HepG2 (cell line): ENCODE measurements around the gene PSMB10. TPM values are rescaled to one million over a fixed set of nuclear protein-coding genes. Genes with fewer than 3 reads are reported as not detected.

ENCODE experiments used
- CHD4 ChIP-seq: fragments of 200-600 bp; sonication (generic); IDR thresholded peaks from 2 replicates; pipeline ENCODE4 v1.7.0; 2017; ENCODE audit warnings: mild to moderate bottlenecking, low read length, borderline replicate concordance
- DMAP1 ChIP-seq: IDR thresholded peaks from 2 replicates; pipeline ENCODE4 v1.6.1; 2016
- DNMT1 ChIP-seq: sonication (generic); formaldehyde crosslinking; IDR thresholded peaks from 2 replicates; pipeline ENCODE4 v1.5.1; 2020; ENCODE audit warnings: mild to moderate bottlenecking, missing genetic modification reagents
- ELF1 ChIP-seq: sonication (generic); formaldehyde crosslinking; IDR thresholded peaks from 2 replicates; pipeline ENCODE4 v1.4.0; 2020; ENCODE audit warnings: missing genetic modification reagents
- HDAC2 ChIP-seq: sonication (generic); formaldehyde crosslinking; IDR thresholded peaks from 2 replicates; pipeline ENCODE4 v1.4.0; 2020; ENCODE audit warnings: missing genetic modification reagents
- HMG20B ChIP-seq: conservative IDR thresholded peaks from 2 replicates; pipeline ENCODE4 v1.6.1; 2016; ENCODE audit warnings: missing genetic modification reagents, missing compliant biosample characterization
- HOXA3 ChIP-seq: sonication (generic); formaldehyde crosslinking; IDR thresholded peaks from 2 replicates; pipeline ENCODE4 v1.5.0; 2020; ENCODE audit warnings: missing genetic modification reagents
- JUND ChIP-seq: sonication (generic); formaldehyde crosslinking; IDR thresholded peaks from 2 replicates; pipeline ENCODE4 v1.8.0; 2022; ENCODE audit warnings: mild to moderate bottlenecking, missing genetic modification reagents
- POGZ ChIP-seq: sonication (generic); formaldehyde crosslinking; IDR thresholded peaks from 2 replicates; pipeline ENCODE4 v1.4.0; 2020; ENCODE audit warnings: mild to moderate bottlenecking, missing genetic modification reagents
- RNF2 ChIP-seq: fragments of 450-650 bp; conservative IDR thresholded peaks from 2 replicates; pipeline ENCODE4 v1.6.1; 2016; ENCODE audit warnings: low read depth
- ZBTB3 ChIP-seq: sonication (generic); formaldehyde crosslinking; IDR thresholded peaks from 2 replicates; pipeline ENCODE4 v1.4.0; 2020; ENCODE audit warnings: low read depth, mild to moderate bottlenecking, moderate library complexity, missing genetic modification reagents, borderline replicate concordance
- ZFP36 ChIP-seq: fragments of 150-350 bp; IDR thresholded peaks from 2 replicates; pipeline ENCODE4 v1.6.1; 2018; ENCODE audit warnings: borderline replicate concordance, low read length, low read depth; ENCODE audit not compliant: partially characterized antibody
- ZNF317 ChIP-seq: sonication (generic); formaldehyde crosslinking; IDR thresholded peaks from 2 replicates; pipeline ENCODE4 v1.5.0; 2020; ENCODE audit warnings: mild to moderate bottlenecking, missing genetic modification reagents
- ZNF589 ChIP-seq: sonication (generic); formaldehyde crosslinking; conservative IDR thresholded peaks from 2 replicates; pipeline ENCODE4 v1.8.0; 2022; ENCODE audit warnings: mild to moderate bottlenecking, moderate library complexity, missing genetic modification reagents
- ZNF616 ChIP-seq: sonication (generic); formaldehyde crosslinking; IDR thresholded peaks from 2 replicates; pipeline ENCODE4 v1.5.0; 2020; ENCODE audit warnings: low read depth, mild to moderate bottlenecking, missing genetic modification reagents
- polyA plus RNA-seq, 8 experiments: library from polyadenylated mRNA; depleted of rRNA in 3 of 8; stranded (reverse) in 7 of 8; unstranded in 1 of 8; fragments of >200 nt; fragmentation: Illumina TruSeq in 4 of 8; extraction: Trizol in 4 of 8; gene quantifications; 2 replicates each; pipeline versions ENCODE4 v1.2.1 to v1.2.3, GENCODE V29; 2011 to 2016; ENCODE audit warnings: low read depth in 4 of 8, missing spikeins in 1 of 8, mixed read lengths in 1 of 8; ENCODE audit not compliant: insufficient read depth in 1 of 8
- total RNA-seq, 5 experiments: library from RNA; depleted of rRNA; stranded (reverse); fragments of >200 nt; fragmentation: Illumina TruSeq; extraction: Trizol; gene quantifications; 2 replicates each; pipeline ENCODE4 v1.2.3, GENCODE V29; 2016; ENCODE audit warnings: low read depth in 1 of 5
- TF ChIP-seq, protein P1 (sequence below): IDR thresholded peaks from 2 replicates; pipeline ENCODE4 v1.6.1; 2016; ENCODE audit warnings: low read depth, missing genetic modification reagents, missing compliant biosample characterization
- TF ChIP-seq, protein P2 (sequence below): sonication (generic); formaldehyde crosslinking; IDR thresholded peaks from 2 replicates; pipeline ENCODE4 v1.5.1; 2020; ENCODE audit warnings: missing genetic modification reagents, mild to moderate bottlenecking, borderline replicate concordance
- TF ChIP-seq, protein P3 (sequence below): sonication (generic); formaldehyde crosslinking; IDR thresholded peaks from 2 replicates; pipeline ENCODE4 v1.5.0; 2020; ENCODE audit warnings: mild to moderate bottlenecking, missing genetic modification reagents

The PSMB10 gene
- total and polyA plus RNA-seq, 2 of the 13 experiments (the other 11 are each of a cell fraction or from before 2014, with no cell fraction given): 12.7 to 65.9 TPM

DNA sequence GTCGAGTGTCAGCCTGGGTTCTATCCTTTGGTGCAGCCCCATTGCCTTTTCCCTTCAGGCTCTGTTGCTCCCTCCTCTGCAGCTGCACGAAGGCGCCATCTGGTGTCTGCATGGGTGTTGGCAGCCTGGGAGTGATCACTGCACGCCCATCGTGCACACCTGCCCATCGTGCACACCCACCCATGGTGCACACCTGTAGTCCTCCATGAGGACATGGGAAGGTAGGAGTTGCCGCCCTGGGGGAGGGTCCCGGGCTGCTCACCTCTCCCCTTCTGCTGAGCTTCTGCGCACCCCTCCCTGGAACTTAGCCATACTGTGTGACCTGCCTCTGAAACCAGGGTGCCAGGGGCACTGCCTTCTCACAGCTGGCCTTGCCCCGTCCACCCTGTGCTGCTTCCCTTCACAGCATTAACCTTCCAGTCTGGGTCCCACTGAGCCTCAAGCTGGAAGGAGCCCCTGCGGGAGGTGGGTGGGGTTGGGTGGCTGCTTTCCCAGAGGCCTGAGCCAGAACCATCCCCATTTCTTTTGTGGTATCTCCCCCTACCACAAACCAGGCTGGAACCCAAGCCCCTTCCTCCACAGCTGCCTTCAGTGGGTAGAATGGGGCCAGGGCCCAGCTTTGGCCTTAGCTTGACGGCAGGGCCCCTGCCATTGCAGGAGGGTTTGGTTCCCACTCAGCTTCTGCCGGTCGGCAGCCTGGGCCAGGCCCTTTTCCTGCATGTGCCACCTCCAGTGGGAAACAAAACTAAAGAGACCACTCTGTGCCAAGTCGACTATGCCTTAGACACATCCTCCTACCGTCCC, 7.9 kb downstream of the PSMB10 start (continued):
- TF ChIP-seq, protein P1, sequence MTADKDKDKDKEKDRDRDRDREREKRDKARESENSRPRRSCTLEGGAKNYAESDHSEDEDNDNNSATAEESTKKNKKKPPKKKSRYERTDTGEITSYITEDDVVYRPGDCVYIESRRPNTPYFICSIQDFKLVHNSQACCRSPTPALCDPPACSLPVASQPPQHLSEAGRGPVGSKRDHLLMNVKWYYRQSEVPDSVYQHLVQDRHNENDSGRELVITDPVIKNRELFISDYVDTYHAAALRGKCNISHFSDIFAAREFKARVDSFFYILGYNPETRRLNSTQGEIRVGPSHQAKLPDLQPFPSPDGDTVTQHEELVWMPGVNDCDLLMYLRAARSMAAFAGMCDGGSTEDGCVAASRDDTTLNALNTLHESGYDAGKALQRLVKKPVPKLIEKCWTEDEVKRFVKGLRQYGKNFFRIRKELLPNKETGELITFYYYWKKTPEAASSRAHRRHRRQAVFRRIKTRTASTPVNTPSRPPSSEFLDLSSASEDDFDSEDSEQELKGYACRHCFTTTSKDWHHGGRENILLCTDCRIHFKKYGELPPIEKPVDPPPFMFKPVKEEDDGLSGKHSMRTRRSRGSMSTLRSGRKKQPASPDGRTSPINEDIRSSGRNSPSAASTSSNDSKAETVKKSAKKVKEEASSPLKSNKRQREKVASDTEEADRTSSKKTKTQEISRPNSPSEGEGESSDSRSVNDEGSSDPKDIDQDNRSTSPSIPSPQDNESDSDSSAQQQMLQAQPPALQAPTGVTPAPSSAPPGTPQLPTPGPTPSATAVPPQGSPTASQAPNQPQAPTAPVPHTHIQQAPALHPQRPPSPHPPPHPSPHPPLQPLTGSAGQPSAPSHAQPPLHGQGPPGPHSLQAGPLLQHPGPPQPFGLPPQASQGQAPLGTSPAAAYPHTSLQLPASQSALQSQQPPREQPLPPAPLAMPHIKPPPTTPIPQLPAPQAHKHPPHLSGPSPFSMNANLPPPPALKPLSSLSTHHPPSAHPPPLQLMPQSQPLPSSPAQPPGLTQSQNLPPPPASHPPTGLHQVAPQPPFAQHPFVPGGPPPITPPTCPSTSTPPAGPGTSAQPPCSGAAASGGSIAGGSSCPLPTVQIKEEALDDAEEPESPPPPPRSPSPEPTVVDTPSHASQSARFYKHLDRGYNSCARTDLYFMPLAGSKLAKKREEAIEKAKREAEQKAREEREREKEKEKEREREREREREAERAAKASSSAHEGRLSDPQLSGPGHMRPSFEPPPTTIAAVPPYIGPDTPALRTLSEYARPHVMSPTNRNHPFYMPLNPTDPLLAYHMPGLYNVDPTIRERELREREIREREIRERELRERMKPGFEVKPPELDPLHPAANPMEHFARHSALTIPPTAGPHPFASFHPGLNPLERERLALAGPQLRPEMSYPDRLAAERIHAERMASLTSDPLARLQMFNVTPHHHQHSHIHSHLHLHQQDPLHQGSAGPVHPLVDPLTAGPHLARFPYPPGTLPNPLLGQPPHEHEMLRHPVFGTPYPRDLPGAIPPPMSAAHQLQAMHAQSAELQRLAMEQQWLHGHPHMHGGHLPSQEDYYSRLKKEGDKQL (CRISPR knock-in tag): no peak
- TF ChIP-seq ELF1 (0 out of 2 replicates have a peak, but pooled peaks have one; percentile 8), ZNF317 (no peak), ZNF616 (CRISPR knock-in tag) (no peak; the same call in 1 of the 2 replicates), POGZ (CRISPR knock-in tag) (no peak), ZNF589 (CRISPR knock-in tag) (0 out of 2 replicates have a peak, but pooled peaks have one; percentile 57), CHD4 (no peak), DNMT1 (CRISPR knock-in tag) (no peak), HOXA3 (peak; percentile 9; the same call in 1 of the 2 replicates), HDAC2 (CRISPR knock-in tag) (no peak), ZFP36 (no peak), RNF2 (no peak), ZBTB3 (CRISPR knock-in tag) (no peak), HMG20B (CRISPR knock-in tag) (no peak), DMAP1 (no peak), JUND (CRISPR knock-in tag) (no peak)
- TF ChIP-seq, protein P2, sequence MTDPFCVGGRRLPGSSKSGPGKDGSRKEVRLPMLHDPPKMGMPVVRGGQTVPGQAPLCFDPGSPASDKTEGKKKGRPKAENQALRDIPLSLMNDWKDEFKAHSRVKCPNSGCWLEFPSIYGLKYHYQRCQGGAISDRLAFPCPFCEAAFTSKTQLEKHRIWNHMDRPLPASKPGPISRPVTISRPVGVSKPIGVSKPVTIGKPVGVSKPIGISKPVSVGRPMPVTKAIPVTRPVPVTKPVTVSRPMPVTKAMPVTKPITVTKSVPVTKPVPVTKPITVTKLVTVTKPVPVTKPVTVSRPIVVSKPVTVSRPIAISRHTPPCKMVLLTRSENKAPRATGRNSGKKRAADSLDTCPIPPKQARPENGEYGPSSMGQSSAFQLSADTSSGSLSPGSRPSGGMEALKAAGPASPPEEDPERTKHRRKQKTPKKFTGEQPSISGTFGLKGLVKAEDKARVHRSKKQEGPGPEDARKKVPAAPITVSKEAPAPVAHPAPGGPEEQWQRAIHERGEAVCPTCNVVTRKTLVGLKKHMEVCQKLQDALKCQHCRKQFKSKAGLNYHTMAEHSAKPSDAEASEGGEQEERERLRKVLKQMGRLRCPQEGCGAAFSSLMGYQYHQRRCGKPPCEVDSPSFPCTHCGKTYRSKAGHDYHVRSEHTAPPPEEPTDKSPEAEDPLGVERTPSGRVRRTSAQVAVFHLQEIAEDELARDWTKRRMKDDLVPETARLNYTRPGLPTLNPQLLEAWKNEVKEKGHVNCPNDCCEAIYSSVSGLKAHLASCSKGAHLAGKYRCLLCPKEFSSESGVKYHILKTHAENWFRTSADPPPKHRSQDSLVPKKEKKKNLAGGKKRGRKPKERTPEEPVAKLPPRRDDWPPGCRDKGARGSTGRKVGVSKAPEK (CRISPR knock-in tag): no peak
- TF ChIP-seq, protein P3, sequence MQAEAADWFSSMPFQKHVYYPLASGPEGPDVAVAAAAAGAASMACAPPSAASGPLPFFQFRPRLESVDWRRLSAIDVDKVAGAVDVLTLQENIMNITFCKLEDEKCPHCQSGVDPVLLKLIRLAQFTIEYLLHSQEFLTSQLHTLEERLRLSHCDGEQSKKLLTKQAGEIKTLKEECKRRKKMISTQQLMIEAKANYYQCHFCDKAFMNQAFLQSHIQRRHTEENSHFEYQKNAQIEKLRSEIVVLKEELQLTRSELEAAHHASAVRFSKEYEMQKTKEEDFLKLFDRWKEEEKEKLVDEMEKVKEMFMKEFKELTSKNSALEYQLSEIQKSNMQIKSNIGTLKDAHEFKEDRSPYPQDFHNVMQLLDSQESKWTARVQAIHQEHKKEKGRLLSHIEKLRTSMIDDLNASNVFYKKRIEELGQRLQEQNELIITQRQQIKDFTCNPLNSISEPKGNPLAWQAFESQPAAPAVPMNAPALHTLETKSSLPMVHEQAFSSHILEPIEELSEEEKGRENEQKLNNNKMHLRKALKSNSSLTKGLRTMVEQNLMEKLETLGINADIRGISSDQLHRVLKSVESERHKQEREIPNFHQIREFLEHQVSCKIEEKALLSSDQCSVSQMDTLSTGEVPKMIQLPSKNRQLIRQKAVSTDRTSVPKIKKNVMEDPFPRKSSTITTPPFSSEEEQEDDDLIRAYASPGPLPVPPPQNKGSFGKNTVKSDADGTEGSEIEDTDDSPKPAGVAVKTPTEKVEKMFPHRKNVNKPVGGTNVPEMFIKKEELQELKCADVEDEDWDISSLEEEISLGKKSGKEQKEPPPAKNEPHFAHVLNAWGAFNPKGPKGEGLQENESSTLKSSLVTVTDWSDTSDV (CRISPR knock-in tag): no peak
